Measurements from ENCODE around the gene OAT.
"Not testable (repeated sequence)": the region's sequence is repeated elsewhere in the genome, so short reads cannot be mapped to it uniquely, and the experiment has no call there.

OAT gene

DNA sequence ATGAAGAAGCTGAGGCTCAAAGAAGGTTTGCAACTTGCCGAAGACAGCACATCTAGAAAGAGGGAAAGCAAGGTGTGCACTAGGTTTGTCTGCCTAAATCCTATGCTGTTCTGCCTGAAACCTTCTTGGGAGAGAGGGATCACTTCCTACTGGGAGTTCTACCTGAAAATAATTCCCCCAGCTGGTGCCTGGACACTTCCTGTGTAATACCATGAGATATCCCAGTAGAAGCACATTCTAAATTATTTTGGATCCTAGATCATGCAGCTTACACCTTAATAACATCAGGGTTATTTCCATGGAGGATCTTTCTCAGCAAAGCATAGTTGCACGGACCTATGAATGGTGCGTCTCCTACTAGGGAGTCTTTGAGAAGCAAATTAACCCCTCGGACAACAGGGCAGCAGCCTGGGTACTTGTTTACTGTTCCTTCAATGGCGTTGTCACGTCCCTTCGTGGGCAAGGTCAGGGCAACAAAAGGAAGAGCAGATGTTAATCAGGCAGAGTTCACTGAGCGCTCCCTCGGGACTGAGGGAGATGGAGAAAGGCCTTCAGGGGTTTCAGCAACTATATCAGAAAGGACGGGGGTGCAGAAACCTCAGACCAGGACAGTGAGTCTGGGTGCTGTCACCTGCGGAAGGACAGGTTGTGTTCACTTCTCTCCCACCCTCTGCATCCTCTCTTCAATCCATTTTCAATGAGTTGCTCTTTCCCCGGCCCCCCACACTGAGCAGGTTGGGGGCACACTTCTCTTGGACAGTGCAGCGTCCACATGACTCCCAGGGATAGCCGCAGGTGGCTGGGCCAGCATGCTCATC is 44.0 kb downstream of the OAT start:
- Histone ChIP-seq H3K36me3 (ENCODE audit: insufficient read depth, low read length) (no peaks in the 10 kb centered on the region), H3K4me3 (ENCODE audit: low read length) (no peak overlapping the region), H3K27me3 (ENCODE audit: control insufficient read depth, insufficient read depth, low read length) (peaks cover 59% of the 10 kb centered on the region), H3K9me3 (replicated peaks; ENCODE audit: low read length) (no peaks in the 10 kb centered on the region), H3K9ac (ENCODE audit: low read depth, low read length) (no peak overlapping the region), H3K4me2 (ENCODE audit: low read length) (no peak overlapping the region), H3K4me1 (ENCODE audit: control insufficient read depth, insufficient read depth, low read length) (no peaks in the 10 kb centered on the region)

DNA sequence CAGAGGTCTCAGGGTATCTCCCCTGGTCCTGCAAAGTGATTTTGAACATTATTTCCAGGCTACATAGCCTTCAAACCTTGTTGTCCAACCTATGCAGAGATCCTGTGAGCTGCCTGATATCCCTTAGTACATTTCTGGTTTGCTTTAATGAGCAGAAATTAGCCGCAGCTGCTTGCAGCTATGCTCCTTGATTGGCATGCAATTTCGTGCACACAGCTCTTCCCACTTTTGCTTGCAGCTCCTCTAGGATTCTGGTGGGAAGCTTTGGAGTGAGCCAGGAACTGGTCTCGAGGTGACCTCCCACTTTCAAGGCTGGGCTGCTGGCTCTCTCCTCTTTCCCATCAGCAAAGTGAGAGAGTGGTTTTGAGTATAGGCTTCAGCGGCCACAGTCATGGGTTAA is 45.8 kb downstream of the OAT start:
- Histone ChIP-seq H3K4me1 (ENCODE audit: control insufficient read depth, insufficient read depth, low read length) (no peaks in the 10 kb centered on the region), H3K9me3 (replicated peaks; ENCODE audit: low read length) (no peaks in the 10 kb centered on the region), H3K9ac (ENCODE audit: low read depth, low read length) (no peak overlapping the region), H3K27me3 (ENCODE audit: control insufficient read depth, insufficient read depth, low read length) (peaks cover 47% of the 10 kb centered on the region), H3K4me2 (ENCODE audit: low read length) (no peak overlapping the region), H3K36me3 (ENCODE audit: insufficient read depth, low read length) (no peaks in the 10 kb centered on the region), H3K4me3 (ENCODE audit: low read length) (no peak overlapping the region)

DNA sequence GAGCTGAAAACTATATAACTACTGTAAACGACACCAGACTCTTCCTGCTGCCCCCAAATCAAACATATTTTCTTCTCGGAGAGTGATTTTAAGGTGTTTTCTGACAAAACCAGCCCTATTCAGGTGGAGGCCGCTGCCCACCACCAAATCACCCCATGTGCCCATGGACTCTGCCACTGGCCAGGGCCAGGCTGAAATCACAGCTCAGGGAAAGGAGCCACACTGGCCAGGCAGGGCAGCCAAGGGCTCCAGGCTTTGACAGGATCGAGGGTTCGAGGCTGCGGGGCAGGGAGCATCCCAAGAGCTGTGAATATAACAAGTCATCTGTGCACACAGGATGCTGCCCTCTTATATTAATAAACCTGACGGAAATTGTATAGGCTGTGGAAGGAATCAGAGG is 48.3 kb downstream of the OAT start:
- Histone ChIP-seq H3K4me2 (ENCODE audit: low read length) (no peak overlapping the region), H3K4me3 (ENCODE audit: low read length) (no peak overlapping the region), H3K9me3 (replicated peaks; ENCODE audit: low read length) (no peaks in the 10 kb centered on the region), H3K27me3 (ENCODE audit: control insufficient read depth, insufficient read depth, low read length) (peaks cover 54% of the 10 kb centered on the region), H3K9ac (ENCODE audit: low read depth, low read length) (no peak overlapping the region), H3K36me3 (ENCODE audit: insufficient read depth, low read length) (no peaks in the 10 kb centered on the region), H3K4me1 (ENCODE audit: control insufficient read depth, insufficient read depth, low read length) (no peaks in the 10 kb centered on the region)

DNA sequence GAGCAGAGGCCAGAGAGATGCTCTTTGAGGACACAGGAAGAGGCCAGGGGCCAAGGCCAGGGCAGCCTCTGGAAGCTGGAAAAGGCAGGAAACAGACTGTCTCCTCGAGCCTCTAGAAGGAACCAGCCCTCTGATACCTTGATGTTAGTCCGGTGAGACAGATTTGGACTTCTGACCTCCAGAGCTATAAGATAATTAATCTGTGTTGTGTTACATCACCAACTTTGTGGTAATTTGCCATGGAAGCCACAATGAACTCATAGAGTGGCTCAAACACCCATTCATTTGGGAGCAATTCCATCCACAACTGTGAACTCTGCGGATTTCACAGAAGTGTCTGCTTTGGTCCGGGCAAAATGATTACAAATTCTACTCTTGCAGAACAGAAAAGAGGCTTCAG is 48.7 kb downstream of the OAT start:
- no peak overlapping the region for H3K4me2 ChIP-seq (ENCODE audit: low read length)
- H3K9me3 ChIP-seq (replicated peaks; ENCODE audit: low read length): no peaks in the 10 kb centered on the region
- H3K27me3 ChIP-seq (ENCODE audit: control insufficient read depth, insufficient read depth, low read length): peaks cover 58% of the 10 kb centered on the region
- no peak overlapping the region for H3K4me3 ChIP-seq (ENCODE audit: low read length)
- no peaks in the 10 kb centered on the region for H3K36me3 ChIP-seq (ENCODE audit: insufficient read depth, low read length)
- no peak overlapping the region for H3K9ac ChIP-seq (ENCODE audit: low read depth, low read length)
- H3K4me1 ChIP-seq (ENCODE audit: control insufficient read depth, insufficient read depth, low read length): no peaks in the 10 kb centered on the region

DNA sequence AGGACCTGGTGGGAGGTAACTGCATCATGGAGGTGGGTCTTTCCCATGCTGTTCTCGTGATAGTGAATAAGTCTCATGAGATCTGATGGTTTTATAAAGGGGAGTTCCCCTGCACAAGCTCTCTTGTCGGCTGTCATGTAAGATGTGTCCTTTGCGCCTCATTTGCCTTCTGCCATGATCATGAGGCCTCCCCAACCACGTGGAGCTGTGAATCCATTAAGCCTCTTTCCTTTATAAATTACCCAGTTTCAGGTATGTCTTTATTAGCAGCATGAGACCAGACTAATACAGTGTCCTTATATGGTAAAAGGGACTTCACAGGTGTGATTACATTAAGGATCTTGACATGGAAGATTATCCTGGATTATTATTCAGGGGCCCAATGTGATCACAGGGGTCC is 49.2 kb downstream of the OAT start:
- not testable (repeated sequence) for H3K9ac ChIP-seq (ENCODE audit: low read depth, low read length); H3K4me2 ChIP-seq (ENCODE audit: low read length); H3K4me3 ChIP-seq (ENCODE audit: low read length); H3K4me1 ChIP-seq (ENCODE audit: control insufficient read depth, insufficient read depth, low read length); H3K9me3 ChIP-seq (replicated peaks; ENCODE audit: low read length); H3K36me3 ChIP-seq (ENCODE audit: insufficient read depth, low read length)
- H3K27me3 ChIP-seq (ENCODE audit: control insufficient read depth, insufficient read depth, low read length): peaks cover 60% of the 10 kb centered on the region

DNA sequence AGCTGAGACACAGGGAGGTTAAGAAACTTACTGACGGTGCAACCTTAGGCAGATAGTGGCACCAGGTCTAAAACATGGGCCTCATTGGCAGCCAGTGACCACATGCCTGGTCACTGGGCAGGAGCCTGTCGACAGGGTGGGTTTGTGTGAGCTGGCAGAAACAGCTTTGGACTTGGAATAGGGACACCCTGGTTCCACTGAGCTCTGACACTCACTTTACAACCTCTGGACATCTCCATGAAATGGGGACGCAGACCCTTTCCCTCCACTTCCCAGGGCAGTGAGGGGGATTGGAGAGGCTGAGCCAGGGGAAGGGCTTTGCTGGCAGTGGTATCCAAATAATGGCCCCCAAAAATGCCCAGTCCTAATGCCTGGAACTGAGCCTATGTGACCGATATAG is 49.7 kb downstream of the OAT start:
- no peak overlapping the region for H3K4me3 ChIP-seq (ENCODE audit: low read length)
- H3K4me1 ChIP-seq (ENCODE audit: control insufficient read depth, insufficient read depth, low read length): no peaks in the 10 kb centered on the region
- no peak overlapping the region for H3K9ac ChIP-seq (ENCODE audit: low read depth, low read length)
- H3K36me3 ChIP-seq (ENCODE audit: insufficient read depth, low read length): no peaks in the 10 kb centered on the region
- H3K27me3 ChIP-seq (ENCODE audit: control insufficient read depth, insufficient read depth, low read length): peaks cover 58% of the 10 kb centered on the region
- H3K4me2 ChIP-seq (ENCODE audit: low read length): no peak overlapping the region
- H3K9me3 ChIP-seq (replicated peaks; ENCODE audit: low read length): no peaks in the 10 kb centered on the region

DNA sequence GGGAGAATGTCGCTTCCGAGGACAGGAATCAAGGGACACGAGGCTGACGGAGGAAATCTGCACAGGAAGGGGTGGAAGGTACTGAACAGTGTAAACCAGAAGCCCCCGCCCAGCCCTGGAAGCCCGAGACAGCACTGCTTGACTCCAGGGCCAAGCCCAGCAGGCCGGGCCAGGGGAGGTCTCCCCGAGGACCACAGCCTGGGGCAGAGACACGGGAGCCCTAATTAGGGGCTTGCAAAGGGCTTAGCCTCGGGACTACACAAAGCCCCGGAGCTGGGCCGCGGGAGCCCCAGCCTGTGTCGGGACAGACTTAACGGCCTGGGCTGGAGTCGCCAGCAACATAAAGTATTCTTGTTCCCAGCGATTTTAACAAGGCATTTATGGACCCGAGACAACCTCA is 50.8 kb downstream of the OAT start:
- H3K27me3 ChIP-seq (ENCODE audit: control insufficient read depth, insufficient read depth, low read length): peaks cover 49% of the 10 kb centered on the region
- H3K4me2 ChIP-seq (ENCODE audit: low read length): no peak overlapping the region
- H3K4me1 ChIP-seq (ENCODE audit: control insufficient read depth, insufficient read depth, low read length): no peaks in the 10 kb centered on the region
- H3K9ac ChIP-seq (ENCODE audit: low read depth, low read length): no peak overlapping the region
- H3K4me3 ChIP-seq (ENCODE audit: low read length): no peak overlapping the region
- H3K9me3 ChIP-seq (replicated peaks; ENCODE audit: low read length): no peaks in the 10 kb centered on the region
- H3K36me3 ChIP-seq (ENCODE audit: insufficient read depth, low read length): no peaks in the 10 kb centered on the region

DNA sequence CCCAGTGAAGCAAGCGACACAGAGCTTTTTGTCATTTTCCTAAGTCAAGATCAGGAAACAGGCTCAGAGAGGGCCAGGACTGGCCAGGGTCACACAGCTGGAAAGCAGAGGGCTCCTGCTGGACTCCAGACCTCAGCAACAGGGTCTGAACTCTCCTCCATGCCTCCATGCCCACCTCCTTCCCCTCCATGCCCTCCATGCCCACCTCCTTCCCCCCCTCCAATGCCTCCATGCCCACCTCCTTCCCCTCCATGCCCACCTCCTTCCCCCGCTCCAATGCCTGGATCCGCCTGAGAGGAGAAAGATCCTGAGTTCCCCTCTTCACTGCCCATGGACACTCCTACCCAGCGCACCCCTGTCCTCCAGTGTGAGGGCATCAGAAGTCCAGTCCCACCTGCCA is 51.3 kb downstream of the OAT start:
- Histone ChIP-seq H3K9ac (ENCODE audit: low read depth, low read length) (no peak overlapping the region), H3K27me3 (ENCODE audit: control insufficient read depth, insufficient read depth, low read length) (peaks cover 46% of the 10 kb centered on the region), H3K4me3 (ENCODE audit: low read length) (no peak overlapping the region)

DNA sequence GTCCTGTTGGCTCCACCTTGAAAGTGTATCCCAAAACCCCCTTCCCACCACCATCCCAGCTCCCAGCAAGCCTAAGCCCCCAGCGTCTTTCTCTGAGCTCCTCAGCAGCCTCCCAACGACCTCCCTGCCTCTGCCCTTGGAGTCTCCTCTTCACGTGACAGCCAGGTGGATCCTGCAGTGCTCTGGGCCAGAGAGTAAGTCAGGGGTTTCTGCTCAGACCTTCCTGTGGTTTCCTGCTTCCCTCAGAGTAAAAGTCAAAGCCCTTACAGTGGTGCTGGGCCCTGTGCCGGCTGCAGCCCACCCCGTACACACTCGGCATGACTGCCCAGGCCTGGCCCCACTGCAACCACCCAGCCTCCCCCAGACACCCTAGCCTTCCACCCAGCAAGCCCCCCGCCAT is 51.9 kb downstream of the OAT start:
- H3K36me3 ChIP-seq (ENCODE audit: insufficient read depth, low read length): no peaks in the 10 kb centered on the region
- H3K4me3 ChIP-seq (ENCODE audit: low read length): no peak overlapping the region
- peaks cover 42% of the 10 kb centered on the region for H3K27me3 ChIP-seq (ENCODE audit: control insufficient read depth, insufficient read depth, low read length)
- no peak overlapping the region for H3K4me2 ChIP-seq (ENCODE audit: low read length)
- no peak overlapping the region for H3K9ac ChIP-seq (ENCODE audit: low read depth, low read length)
- H3K9me3 ChIP-seq (replicated peaks; ENCODE audit: low read length): no peaks in the 10 kb centered on the region
- no peaks in the 10 kb centered on the region for H3K4me1 ChIP-seq (ENCODE audit: control insufficient read depth, insufficient read depth, low read length)

More for the DNA sequence above, 51.3 kb downstream of the OAT start:
- H3K4me2 ChIP-seq (ENCODE audit: low read length): no peak overlapping the region
- no peaks in the 10 kb centered on the region for H3K4me1 ChIP-seq (ENCODE audit: control insufficient read depth, insufficient read depth, low read length)
- no peaks in the 10 kb centered on the region for H3K36me3 ChIP-seq (ENCODE audit: insufficient read depth, low read length)
- H3K9me3 ChIP-seq (replicated peaks; ENCODE audit: low read length): no peaks in the 10 kb centered on the region

DNA sequence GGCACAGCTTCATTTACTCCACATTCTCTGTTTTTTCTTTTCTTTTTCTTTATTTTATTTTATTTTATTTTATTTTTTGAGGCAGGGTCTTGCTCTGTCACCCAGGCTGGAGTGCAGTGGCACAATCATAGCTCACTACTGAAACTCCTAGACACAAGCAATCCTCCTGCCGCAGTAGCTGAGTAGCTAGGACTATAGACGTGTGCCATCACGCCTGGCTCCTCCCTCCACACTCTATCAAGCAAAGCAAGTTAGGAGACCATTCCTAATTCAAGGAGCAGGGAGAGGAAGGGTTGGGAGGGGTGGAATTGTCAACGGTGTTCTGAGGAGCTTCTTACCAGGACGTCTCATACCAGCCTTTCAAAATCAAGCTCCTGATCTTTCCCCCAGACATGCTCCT is 52.4 kb downstream of the OAT start:
- H3K27me3 ChIP-seq (ENCODE audit: control insufficient read depth, insufficient read depth, low read length): peaks cover 41% of the 10 kb centered on the region
- H3K9me3 ChIP-seq (replicated peaks; ENCODE audit: low read length): no peaks in the 10 kb centered on the region
- H3K9ac ChIP-seq (ENCODE audit: low read depth, low read length): no peak overlapping the region

DNA sequence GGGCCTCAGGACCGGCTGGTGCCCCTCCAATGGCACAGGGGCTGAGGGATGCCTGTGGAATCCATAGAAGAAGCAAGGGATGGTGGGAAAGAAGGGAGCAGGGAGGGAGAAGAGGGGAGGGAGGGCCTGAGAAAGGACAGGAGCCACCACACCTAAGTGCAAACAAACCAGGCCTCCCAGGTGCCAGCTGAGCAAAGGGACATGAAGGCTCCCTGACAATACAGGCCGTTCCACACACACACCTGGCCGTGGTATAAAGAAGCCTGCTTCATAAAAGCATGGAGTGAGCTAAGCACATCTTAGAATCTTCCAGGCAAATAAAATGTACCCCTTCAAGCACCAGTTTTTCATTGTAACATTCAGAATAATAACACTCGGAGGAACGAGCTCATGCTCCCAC is 54.0 kb downstream of the OAT start:
- H3K27me3 ChIP-seq (ENCODE audit: control insufficient read depth, insufficient read depth, low read length): peaks cover 31% of the 10 kb centered on the region
- H3K4me2 ChIP-seq (ENCODE audit: low read length): no peak overlapping the region
- H3K9ac ChIP-seq (ENCODE audit: low read depth, low read length): no peak overlapping the region
- H3K9me3 ChIP-seq (replicated peaks; ENCODE audit: low read length): peaks cover 3% of the 10 kb centered on the region
- no peak overlapping the region for H3K4me3 ChIP-seq (ENCODE audit: low read length)
- no peaks in the 10 kb centered on the region for H3K36me3 ChIP-seq (ENCODE audit: insufficient read depth, low read length)
- H3K4me1 ChIP-seq (ENCODE audit: control insufficient read depth, insufficient read depth, low read length): no peaks in the 10 kb centered on the region

More for the DNA sequence above, 52.4 kb downstream of the OAT start:
- H3K4me2 ChIP-seq (ENCODE audit: low read length): no peak overlapping the region
- no peaks in the 10 kb centered on the region for H3K36me3 ChIP-seq (ENCODE audit: insufficient read depth, low read length)
- H3K4me1 ChIP-seq (ENCODE audit: control insufficient read depth, insufficient read depth, low read length): no peaks in the 10 kb centered on the region
- H3K4me3 ChIP-seq (ENCODE audit: low read length): no peak overlapping the region

DNA sequence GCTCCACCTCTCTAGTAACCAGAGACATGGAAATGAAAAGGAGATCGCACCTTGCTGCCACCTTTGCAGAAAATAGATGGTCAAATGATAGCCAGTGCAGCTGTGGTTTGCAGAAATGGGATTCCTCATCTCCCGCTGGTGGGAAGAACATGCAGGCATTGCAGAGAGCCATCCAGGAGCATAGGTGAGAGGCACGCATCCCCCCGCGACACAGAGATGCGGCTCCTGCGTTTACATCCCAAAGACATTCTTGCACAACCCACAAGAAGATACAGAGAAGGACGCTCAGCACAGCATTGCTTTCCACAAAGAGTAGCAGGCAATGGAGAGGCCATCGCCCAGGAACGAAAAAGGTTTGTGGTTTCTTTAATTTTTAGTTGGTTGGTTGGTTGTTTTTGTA is 56.2 kb downstream of the OAT start:
- no peak overlapping the region for H3K4me3 ChIP-seq (ENCODE audit: low read length)
- H3K9ac ChIP-seq (ENCODE audit: low read depth, low read length): no peak overlapping the region
- peaks cover 4% of the 10 kb centered on the region for H3K9me3 ChIP-seq (replicated peaks; ENCODE audit: low read length)
- peaks cover 27% of the 10 kb centered on the region for H3K27me3 ChIP-seq (ENCODE audit: control insufficient read depth, insufficient read depth, low read length)
- no peaks in the 10 kb centered on the region for H3K4me1 ChIP-seq (ENCODE audit: control insufficient read depth, insufficient read depth, low read length)
- H3K36me3 ChIP-seq (ENCODE audit: insufficient read depth, low read length): no peaks in the 10 kb centered on the region
- H3K4me2 ChIP-seq (ENCODE audit: low read length): no peak overlapping the region

All from skeletal muscle satellite cell (primary cell).